SK-N-MC (cell line): ENCODE results near the gene HOTAIR.

Experiments used
- EZH2 ChIP-seq: fragments of 200-600 bp; sonication (generic); IDR thresholded peaks from one replicate; pipeline ENCODE4 v1.6.1; 2017; ENCODE audit warnings: antibody characterized with exemption
- POLR2AphosphoS5 ChIP-seq: IDR thresholded peaks from 2 replicates; pipeline ENCODE4 v1.6.1; 2012; ENCODE audit warnings: mild to moderate bottlenecking, low read depth, low read length, borderline replicate concordance

DNA sequence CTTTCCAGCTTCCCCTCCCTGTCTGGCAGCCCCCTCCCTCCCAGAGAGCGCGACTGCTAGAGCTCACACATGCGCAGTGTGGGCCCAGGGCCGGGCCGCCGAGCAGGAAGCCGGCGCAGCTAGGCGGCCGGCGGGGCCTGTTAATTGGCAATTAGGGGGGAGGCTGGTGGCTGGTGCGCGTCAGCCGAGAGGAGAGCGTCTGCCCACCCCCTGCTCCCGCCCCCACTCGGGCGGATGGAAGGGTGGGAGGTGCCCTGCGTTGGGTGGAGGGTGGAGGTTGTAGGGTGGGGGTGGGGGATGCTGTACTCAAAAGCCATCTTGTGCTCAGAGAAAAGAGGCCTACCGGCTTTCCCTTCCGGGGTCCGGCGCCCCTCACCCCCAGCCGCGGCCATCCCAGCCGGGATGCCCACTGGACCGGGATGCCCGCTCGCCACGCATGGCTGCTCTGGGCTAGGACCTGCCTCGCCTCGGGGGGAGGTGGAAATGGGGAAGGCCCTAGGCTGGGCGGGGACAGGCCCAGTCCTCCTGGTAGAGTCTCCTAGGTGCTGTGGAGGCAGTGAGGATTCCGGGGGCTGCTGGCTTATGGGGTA, 43.2 kb upstream of the HOTAIR start:
- TF ChIP-seq EZH2 (no peak), POLR2AphosphoS5 (peak; percentile 44)
